DMS53 treated with DMSO at 0.1 percent for 48 hours (cell line): Measurements from ENCODE around the gene PMEPA1.

Experiments used
- DNase-seq: peaks from one replicate; lab custom pipeline; 2025; ENCODE audit not compliant: unreplicated experiment; lab: John Stamatoyannopoulos, UW

Gene PMEPA1

DNA sequence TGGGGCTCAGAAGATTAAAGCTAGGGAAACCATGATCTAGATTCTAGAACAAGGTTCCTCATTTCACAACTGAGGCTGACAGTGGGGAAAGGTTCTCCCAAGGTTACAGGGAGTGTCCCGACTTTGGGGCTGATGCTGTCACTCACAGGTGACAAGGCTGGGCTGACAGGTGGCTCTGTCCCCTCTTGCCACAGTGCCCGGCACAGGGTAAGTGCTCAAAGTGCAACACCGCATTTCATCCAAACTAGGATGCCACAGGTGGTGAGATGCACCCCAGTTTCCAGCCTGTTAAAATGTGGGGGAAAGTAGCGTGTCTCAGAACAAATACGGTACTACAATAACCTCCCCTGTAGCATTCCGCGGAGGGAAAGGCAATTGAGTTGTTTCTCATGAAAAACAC lies 97.4 kb downstream of the PMEPA1 start:
- no peak for DNase-seq

DNA sequence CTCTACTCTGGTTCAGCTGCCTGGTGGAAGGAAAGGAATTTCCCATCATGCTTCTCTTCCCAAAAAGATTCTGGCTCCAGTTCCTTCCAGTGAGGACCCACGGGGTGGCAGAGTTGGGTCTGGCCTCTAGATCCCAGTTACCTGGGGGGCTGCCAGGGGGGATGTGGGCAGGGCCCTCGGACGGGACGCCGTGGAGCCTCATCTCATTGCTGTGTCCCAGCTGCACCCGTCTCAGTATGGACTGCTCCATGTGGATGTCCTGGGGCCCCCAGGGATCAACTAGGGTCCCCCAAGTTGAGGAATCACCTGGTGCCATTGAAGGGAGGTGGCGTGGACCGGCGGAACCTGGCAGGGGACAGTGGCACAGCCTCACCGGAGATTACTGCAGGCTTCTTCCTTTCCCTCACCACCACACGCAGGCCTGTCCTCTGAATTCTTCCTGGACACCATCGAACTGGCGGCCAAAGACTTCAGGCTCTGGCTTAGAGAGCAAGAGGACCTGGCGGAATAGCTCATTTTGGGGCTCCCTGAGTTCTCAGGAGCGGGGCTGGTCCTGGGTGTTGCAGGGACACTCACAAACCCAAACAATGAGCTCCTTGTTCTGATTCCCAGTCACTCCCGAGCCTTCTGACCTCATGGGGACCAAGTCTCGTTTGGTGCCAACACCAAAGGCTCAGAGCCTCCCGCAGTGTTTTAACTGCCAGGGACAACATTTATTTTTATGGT lies 98.1 kb downstream of the PMEPA1 start:
- DNase-seq, result no peak

DNA sequence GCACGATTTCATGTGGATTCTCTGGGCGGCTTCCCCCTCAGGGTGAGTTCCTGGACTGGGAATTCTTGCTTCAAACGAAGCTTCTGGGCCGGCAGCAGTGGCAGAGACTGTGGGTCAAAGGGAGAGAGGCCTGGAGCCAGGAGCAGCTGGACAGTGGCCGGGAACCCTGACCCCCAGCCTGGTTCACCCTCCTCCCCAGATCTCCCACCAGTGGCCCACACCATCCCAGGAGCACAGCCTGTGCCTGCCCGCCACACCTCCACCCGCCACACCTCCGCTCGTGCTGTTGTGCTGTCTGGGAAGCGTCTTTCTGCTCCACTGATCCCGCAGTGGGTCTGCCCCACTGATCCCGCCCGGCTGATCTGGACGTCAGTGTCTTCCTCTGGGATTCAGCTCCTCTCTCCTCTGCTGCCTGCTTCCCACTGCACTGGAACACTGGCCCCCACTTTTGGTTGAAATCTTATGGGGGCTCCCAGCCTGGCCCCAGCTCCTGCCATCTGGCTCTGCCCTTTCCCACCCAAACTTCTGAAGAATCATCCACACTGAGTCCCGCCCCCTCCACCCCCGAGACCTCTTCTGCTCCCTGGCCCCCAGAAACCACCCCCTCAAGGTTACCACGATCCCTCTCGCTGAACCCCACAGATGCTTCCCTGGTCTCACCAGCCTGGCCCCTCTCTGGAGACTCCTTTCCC lies 99.4 kb downstream of the PMEPA1 start:
- no peak for DNase-seq

DNA sequence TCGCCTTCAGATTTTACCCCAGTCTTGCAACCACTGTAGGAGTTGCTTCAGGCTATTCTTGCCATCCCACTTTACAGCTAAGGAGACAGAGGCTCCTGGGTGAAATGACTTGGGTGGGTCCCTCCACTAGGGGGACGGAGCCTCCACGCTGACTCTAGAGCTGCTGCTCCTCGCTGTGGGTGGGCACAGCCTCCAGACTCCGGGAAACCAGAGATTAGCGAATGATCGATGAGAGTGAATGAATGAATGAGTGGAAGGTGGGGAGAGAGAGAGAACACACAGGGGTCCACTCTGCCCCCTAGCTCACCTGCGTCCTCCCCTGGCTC lies 100.0 kb downstream of the PMEPA1 start:
- no peak for DNase-seq

DNA sequence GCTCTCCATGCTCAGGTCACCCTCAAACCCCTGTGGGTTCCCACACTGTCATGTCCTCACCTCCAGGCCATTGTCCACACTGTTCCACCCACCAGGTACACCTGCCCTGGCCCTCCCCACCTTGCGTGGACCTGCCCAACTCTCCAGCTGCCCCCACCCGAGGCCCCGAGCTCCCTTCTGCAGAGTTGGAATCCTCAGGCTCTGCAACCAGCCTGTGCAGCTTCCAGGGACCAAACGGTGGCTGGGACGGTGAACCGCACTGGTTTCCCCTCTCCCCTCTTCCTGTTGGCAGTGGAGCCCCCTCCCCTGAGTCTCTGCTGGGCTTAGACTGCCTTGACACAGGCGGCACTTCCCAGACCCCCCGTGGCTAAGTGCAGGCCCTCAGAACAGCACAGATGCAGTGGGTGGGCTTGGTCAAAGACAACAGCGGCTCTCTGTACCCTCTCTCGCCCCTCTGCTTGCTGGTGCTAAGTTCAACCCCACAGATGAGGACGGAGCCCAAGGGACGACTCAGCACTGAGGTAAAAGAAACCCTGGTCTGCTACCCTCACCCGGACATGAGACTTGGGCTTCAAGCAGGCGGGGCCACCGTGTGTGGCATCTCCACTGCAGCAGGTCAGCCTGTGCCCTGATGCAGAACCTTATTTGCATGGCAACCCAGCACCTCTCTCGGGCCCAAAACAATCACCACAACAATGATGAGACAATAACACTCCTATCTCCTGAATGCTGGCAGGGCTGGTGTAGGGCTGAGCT lies 100.6 kb downstream of the PMEPA1 start:
- no peak for DNase-seq

DNA sequence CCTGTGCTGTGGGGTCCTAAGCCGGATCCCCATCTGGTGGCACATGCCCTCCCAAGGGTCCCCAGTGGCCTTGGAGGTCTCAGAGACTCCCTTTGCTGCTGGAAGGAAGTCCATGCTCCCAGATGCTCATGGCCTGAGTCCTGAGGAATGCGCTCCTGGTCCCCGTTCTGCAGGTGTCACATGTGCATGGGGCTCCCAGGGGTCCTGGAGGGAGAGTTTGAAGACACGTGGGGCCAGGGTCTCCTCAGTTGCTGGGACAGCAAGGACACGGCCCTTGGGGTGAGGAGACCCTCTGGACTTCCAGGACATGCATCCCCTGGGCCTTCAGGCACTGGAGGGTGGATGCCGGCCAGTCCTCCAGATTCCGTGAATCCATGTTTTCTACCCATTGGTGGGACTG lies 101.3 kb downstream of the PMEPA1 start:
- DNase-seq, result no peak

DNA sequence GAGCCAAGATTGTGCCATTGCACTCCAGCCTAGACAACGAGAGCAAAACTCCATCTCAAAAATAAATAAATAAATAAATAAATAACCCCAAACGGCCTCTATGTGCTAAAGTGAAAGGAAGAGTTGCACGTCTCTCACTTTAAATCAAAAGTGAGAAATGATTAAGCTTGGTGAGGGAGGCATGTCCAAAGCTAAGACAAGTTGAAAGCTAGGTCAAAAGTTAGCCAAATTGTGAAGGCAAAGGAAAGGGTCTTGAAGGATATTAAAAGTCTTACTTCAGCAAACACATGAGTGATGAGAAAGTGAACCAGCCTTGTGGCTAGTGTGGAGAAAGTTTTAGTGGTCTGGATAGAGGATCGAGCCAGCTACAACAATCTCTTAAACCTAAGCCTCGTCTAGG lies 103.9 kb downstream of the PMEPA1 start:
- DNase-seq, result no peak

DNA sequence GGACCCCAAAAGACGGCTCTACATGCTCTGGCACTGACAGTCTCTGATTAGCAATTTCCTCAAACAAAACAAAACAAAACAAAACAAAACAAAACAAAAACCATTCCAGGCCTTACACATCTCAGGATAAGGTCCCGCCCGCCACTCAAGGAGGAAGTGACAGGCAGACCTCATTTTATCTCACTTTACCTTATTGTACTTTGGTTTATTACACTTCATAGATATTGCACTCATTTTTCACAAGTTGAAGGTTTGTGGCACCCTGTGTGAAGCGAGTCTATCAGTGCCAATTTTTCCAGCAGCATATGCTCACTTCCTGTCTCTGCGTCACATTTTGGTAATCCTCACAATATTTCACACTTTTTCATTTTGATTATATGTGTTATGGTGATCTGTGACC lies 104.8 kb downstream of the PMEPA1 start:
- no peak for DNase-seq

DNA sequence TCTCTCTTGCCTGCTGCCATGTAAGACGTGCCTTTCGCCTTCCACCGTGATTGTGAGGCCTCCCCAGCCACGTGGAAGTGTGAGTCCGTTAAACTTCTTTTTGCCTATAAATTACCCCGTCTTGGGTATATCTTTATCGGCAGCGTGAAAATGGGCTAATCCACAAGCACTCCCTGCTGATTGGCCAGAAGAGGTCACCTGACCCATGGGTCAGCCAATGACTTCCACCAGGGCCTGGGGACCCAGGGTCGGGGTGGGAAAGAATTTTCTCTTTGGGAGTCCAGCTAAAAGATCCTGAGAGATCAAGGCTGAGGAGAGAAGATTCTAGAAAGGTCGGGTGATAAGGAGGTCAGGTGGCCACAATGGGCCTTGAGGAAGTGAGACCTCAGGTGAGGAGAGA lies 106.7 kb downstream of the PMEPA1 start:
- no peak for DNase-seq

DNA sequence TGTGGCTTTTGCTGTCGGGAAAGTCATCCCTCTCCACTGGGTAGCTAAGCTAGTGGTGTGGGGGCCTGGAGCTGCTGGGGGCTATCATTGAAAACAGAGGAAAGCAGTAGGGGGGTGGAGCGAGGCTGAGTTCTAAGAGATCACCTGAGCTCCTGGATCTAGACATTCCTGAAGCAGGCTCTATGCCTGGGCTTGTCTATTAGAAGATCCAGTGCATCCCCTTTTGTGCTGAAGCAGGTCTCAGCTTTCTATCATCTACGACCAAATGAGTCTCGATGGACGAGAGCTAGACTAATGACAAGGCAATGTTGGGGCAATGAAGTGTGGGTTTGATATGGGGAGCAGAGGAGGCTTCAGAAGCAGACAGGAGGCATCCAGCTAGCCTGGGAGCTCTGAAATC lies 108.1 kb downstream of the PMEPA1 start:
- DNase-seq, result no peak

DNA sequence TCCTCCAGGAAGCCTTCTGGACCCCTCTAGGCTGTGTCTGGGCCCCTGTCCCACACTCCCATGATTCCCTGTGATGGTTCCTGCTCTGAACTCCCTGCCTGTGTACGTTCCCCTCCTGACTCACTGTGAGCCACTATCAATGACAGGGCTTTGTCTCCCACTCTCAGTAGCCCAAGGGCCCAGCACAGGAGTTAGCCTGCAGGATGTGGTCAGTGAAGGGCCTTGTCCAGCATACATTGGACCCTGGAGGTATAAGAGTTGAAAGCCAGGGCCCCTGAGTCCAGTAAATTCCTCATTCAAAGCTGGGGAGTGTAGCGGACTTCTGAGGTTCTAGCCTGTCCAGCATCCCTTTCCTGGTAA lies 108.6 kb downstream of the PMEPA1 start:
- no peak for DNase-seq

DNA sequence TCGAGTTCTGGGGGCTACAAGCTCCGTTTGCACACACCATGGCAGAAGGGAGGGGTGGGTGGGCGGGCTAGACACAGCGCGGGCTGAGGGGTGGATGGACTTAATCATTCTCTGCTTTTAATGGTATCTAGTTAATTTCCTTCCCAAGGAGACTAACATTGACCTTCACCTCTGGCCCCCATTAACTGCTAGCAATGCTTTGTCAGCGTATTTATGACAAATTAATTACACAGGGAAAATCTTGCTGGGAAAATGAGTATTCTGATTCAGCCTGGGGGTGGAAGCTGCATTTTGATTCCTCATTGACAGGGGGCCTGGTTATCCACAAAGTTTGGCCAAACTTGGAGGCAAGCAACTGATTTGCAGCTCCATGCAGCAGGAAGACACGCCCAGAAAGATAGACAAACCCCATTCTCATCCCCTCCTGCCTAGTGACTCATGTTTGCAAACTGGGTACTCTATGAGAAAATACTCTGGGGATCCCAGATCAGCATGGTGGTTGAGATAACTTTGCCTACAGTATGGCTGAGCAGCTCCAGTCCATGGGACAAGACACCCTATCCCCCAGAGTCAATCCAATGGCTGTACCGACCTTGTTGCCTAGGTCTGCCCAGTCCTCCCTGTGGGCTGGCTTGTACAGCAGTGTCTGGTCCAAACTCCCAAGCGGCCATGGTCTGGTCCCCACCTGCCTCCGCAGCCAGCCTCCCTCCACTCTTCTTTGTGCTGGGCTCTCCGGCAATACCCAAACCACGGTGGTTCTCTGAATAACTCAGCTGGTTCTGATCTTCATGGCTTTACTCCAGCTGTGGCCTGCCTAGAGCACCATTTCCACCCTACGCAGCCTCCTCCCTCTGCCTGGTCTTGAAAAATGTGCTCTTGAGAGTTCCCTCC lies 109.2 kb downstream of the PMEPA1 start:
- no peak for DNase-seq

DNA sequence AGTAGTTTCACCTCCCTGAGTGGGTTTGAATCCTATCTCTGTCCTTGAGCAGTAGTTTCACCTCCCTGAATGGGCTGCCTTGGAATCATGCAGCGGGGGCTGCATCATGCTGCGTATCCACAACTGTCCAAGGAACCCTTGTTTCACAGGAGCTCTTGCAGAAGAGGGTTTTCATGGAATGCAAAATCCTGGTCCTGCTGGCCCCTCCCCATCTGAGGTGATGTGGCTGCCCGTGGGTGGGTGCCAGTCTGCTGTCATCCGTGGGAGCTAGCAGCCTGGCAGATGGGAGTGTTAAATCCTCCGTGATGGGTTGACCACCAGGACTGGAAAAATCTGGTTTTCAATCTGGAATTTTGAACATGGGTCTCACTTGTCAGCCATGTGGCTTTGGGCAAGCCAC lies 111.3 kb downstream of the PMEPA1 start:
- DNase-seq, result no peak
